Activated CD4-positive, alpha-beta memory T cell treated with anti-CD3 and anti-CD28 coated beads, Interleukin-2, amount 10 ng/mL, durations not matched to agents 7 days and 5 days (primary cell): ENCODE measurements around the gene SFXN4. TPM values are rescaled to one million over a fixed set of nuclear protein-coding genes. Genes with fewer than 3 reads are reported as not detected.
"Not testable (repeated sequence)": the region's sequence is repeated elsewhere in the genome, so short reads cannot be mapped to it uniquely, and the experiment has no call there.

Experiments used
- CTCF ChIA-PET: fragments of 350-600 bp; sonication (Branson Sonifier 250); formaldehyde crosslinking; loops from one replicate; lab custom pipeline; 2021; ENCODE audit warnings: antibody characterized with exemption, inconsistent platforms; lab: Charles Lee
- POLR2A ChIA-PET: fragments of 350-600 bp; sonication (Branson Sonifier 250); formaldehyde crosslinking; loops from one replicate; lab custom pipeline; 2021; ENCODE audit warnings: antibody characterized with exemption; lab: Charles Lee
- DNase-seq: peaks from one replicate; pipeline ENCODE4 v3.0.0-alpha.2; 2020
- H3K27ac Mint-ChIP-seq: one replicate; pipeline ENCODE4 v1.8.0; 2021; ENCODE audit warnings: mild to moderate bottlenecking, mixed read lengths
- H3K27me3 Mint-ChIP-seq: one replicate; pipeline ENCODE4 v1.8.0; 2021; ENCODE audit warnings: mixed read lengths
- H3K36me3 Mint-ChIP-seq: one replicate; pipeline ENCODE4 v1.8.0; 2021; ENCODE audit warnings: low read depth, mixed read lengths
- H3K4me1 Mint-ChIP-seq: one replicate; pipeline ENCODE4 v1.8.0; 2021; ENCODE audit warnings: mixed read lengths
- H3K4me3 Mint-ChIP-seq: one replicate; pipeline ENCODE4 v1.8.0; 2021; ENCODE audit warnings: mild to moderate bottlenecking, mixed read lengths
- H3K9me3 Mint-ChIP-seq: one replicate; pipeline ENCODE4 v1.8.0; 2021; ENCODE audit warnings: mixed read lengths
- total RNA-seq, 2 experiments: library from RNA; stranded (reverse); gene quantifications; one replicate each; pipeline ENCODE4 v1.2.3, GENCODE V29; 2021

The SFXN4 gene
- total RNA-seq, 2 experiments from 2014 or later: 19.6 to 22.6 TPM

DNA sequence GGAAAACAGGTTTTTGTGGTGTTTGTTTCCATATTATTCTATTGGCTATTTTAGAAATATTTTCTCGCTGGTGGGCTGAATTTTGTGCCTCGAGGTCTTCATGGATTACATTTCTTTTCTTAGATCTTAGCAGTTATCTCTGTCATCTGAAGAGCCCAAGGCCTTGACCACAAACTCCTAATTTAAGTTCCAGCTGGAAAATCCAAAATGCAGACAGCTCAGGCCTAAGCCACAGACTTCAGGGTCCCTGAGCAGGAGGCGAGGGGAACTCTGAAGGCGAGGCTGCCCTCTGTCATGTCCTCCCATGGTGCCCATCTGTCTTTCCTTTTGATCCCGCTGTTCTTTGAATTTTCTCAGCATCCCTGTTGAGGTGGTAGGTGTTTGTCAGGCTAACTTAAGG is 47.3 kb downstream of the SFXN4 start:
- Mint-ChIP-seq H3K4me1 (peaks cover 33% of the 10 kb centered on the region), H3K9me3 (no peaks in the 10 kb centered on the region), H3K27me3 (no peaks in the 10 kb centered on the region), H3K36me3 (peaks cover 76% of the 10 kb centered on the region), H3K27ac (no peak overlapping the region), H3K4me3 (no peak overlapping the region)
- POLR2A ChIA-PET: interaction anchor here (0.6 to 1.3 kb wide), 3 partner anchors 13 to 24 kb away, joined by 3 to 12 read pairs (median 4); no protein-coding TSS in a partner anchor
- CTCF ChIA-PET: interaction anchor here (3.2 kb wide), 1 partner anchor 14 kb away, joined by 13 read pairs; no protein-coding TSS in a partner anchor
- DNase-seq: no peak

- no peak for DNase-seq
- H3K27me3 Mint-ChIP-seq: no peaks in the 10 kb centered on the region
- H3K9me3 Mint-ChIP-seq: no peaks in the 10 kb centered on the region
- no peak overlapping the region for H3K27ac Mint-ChIP-seq
- ChIA-PET CTCF (interaction anchor here (1.1 kb wide), 1 partner anchor 10 kb away, joined by 3 read pairs; no protein-coding TSS in a partner anchor), POLR2A (interaction anchor here (0.7 to 4.0 kb wide), 4 partner anchors 12 to 37 kb away, joined by 3 to 16 read pairs (median 8); partner anchors contain the start of gene DENND10)
- peaks cover 38% of the 10 kb centered on the region for H3K4me1 Mint-ChIP-seq
- no peak overlapping the region for H3K4me3 Mint-ChIP-seq
- H3K36me3 Mint-ChIP-seq: peaks cover 70% of the 10 kb centered on the region
Measured at GRCh38 chr10:119116326-119116951, 49.1 kb downstream of the SFXN4 start.

- Mint-ChIP-seq H3K36me3 (peaks cover 66% of the 10 kb centered on the region), H3K4me1 (peaks cover 36% of the 10 kb centered on the region), H3K27me3 (no peaks in the 10 kb centered on the region), H3K9me3 (no peaks in the 10 kb centered on the region), H3K27ac (no peak overlapping the region), H3K4me3 (no peak overlapping the region)
- ChIA-PET POLR2A (interaction anchor here (1.3 to 4.0 kb wide), 3 partner anchors 12 to 36 kb away, joined by 4 to 16 read pairs (median 12); partner anchors contain the start of gene DENND10), CTCF (interaction anchor here (1.1 kb wide), 1 partner anchor 9 kb away, joined by 3 read pairs; no protein-coding TSS in a partner anchor)
- no peak for DNase-seq
Measured at GRCh38 chr10:119115926-119116325, 49.6 kb downstream of the SFXN4 start.

- Mint-ChIP-seq H3K4me1 (peaks cover 22% of the 10 kb centered on the region), H3K9me3 (no peaks in the 10 kb centered on the region), H3K27me3 (no peaks in the 10 kb centered on the region), H3K36me3 (peaks cover 57% of the 10 kb centered on the region), H3K4me3 (no peak overlapping the region), H3K27ac (no peak overlapping the region)
- POLR2A ChIA-PET: interaction anchor here (1.6 to 4.0 kb wide), 3 partner anchors 10 to 18 kb away, joined by 4 to 16 read pairs (median 12); partner anchors contain the start of gene DENND10
- DNase-seq: no peak
- CTCF ChIA-PET: no interaction called here
Measured at GRCh38 chr10:119113751-119114732, 51.5 kb downstream of the SFXN4 start.

GRCh38 chr10:119112056-119112455 is 53.5 kb downstream of the SFXN4 start:
- Mint-ChIP-seq H3K4me3 (no peak overlapping the region), H3K36me3 (peaks cover 55% of the 10 kb centered on the region), H3K27ac (no peak overlapping the region), H3K9me3 (no peaks in the 10 kb centered on the region), H3K4me1 (peaks cover 24% of the 10 kb centered on the region), H3K27me3 (no peaks in the 10 kb centered on the region)
- ChIA-PET POLR2A (interaction anchor here (1.0 to 1.3 kb wide), 3 partner anchors 7 to 32 kb away, joined by 4 read pairs; partner anchors contain the start of gene EIF3A), CTCF (interaction anchor here (0.6 kb wide), 1 partner anchor 37 kb away, joined by 3 read pairs; no protein-coding TSS in a partner anchor)
- no peak for DNase-seq

DNA sequence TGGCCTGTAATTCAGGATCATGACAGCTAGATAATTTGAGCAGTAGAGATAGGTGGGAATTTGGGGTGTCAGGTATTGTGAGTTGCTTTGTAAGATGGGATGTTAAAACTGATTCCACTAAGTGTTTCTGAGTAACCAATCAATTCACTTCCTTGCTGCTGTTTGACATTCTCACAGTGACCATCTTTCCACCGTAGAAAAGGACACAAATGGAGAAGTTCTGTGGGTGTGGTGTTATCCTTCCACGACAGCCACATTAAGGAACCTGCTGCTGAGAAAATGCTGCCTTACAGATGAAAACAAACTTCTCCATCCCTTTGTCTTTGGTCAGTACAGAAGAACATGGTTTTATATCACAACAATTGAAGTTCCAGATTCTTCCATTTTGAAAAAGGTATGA is 57.7 kb downstream of the SFXN4 start:
- H3K27me3 Mint-ChIP-seq, CTCF ChIA-PET, DNase-seq, H3K4me3 Mint-ChIP-seq, H3K9me3 Mint-ChIP-seq, POLR2A ChIA-PET, H3K27ac Mint-ChIP-seq: not testable (repeated sequence)
- peaks cover 29% of the 10 kb centered on the region for H3K4me1 Mint-ChIP-seq
- H3K36me3 Mint-ChIP-seq: peaks cover 31% of the 10 kb centered on the region

DNA sequence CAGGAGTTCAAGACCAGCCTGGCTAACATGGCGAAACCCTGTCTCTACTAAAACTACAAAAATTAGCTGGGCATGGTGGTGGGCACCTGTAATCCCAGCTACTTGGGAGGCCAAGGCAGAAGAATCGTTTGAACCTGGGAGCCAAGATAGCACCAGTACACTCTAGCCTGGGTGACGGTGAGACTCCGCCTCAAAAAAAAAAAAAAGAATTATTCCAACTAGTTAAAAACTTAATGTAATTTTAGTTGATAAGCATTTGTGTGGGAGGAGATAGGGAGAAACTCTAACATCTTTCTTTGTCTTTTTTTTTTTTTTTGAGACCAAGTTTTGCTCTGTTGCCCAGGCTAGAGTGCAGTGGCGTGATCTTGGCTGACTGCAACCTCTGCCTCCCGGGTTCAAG is 58.4 kb downstream of the SFXN4 start:
- H3K9me3 Mint-ChIP-seq, H3K27me3 Mint-ChIP-seq, H3K4me3 Mint-ChIP-seq, H3K27ac Mint-ChIP-seq, DNase-seq: not testable (repeated sequence)
- Mint-ChIP-seq H3K4me1 (peaks cover 32% of the 10 kb centered on the region), H3K36me3 (peaks cover 29% of the 10 kb centered on the region)
- POLR2A ChIA-PET: interaction anchor here (1.8 to 7.0 kb wide), 2 partner anchors 24 to 27 kb away, joined by 10 to 90 read pairs; partner anchors contain the start of gene EIF3A
- CTCF ChIA-PET: interaction anchor here (0.8 to 1.3 kb wide), 2 partner anchors 9 to 27 kb away, joined by 3 to 4 read pairs; no protein-coding TSS in a partner anchor

DNA sequence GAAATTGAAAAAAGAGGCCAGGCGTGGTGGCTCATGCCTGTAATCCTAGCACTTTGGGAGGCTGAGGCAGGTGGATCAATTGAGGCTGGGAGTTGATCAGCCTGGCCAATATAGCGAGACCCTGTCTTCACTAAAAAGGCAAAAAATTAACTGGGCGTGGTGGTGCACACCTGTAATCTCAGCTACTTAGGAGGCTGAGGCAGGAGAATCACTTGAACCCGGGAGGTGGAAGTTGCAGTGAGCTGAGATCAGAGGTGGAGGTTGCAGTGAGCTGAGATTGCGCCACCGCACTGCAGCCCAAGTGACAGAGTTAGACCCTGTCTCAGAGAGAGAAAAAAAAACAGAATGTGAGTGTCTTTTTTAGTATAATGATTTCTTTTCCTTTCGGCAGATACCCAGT is 59.6 kb downstream of the SFXN4 start:
- DNase-seq, CTCF ChIA-PET, H3K27me3 Mint-ChIP-seq, H3K27ac Mint-ChIP-seq, H3K9me3 Mint-ChIP-seq: not testable (repeated sequence)
- H3K36me3 Mint-ChIP-seq: peaks cover 23% of the 10 kb centered on the region
- POLR2A ChIA-PET: interaction anchor here (1.6 to 7.0 kb wide), 5 partner anchors 15 to 76 kb away, joined by 3 to 111 read pairs (median 10); partner anchors contain the start of genes EIF3A and NANOS1
- peaks cover 37% of the 10 kb centered on the region for H3K4me1 Mint-ChIP-seq
- H3K4me3 Mint-ChIP-seq: peak overlapping the region; percentile 76

GRCh38 chr10:119105155-119105554 is 60.4 kb downstream of the SFXN4 start:
- peaks cover 44% of the 10 kb centered on the region for H3K4me1 Mint-ChIP-seq
- POLR2A ChIA-PET: interaction anchor here (0.6 to 7.0 kb wide), 24 partner anchors 7 to 177 kb away, joined by 3 to 111 read pairs (median 7); partner anchors contain the start of genes EIF3A, NANOS1 and SFXN4
- DNase-seq: no peak
- no peaks in the 10 kb centered on the region for H3K27me3 Mint-ChIP-seq
- H3K9me3 Mint-ChIP-seq: no peaks in the 10 kb centered on the region
- CTCF ChIA-PET: interaction anchor here (0.6 to 2.4 kb wide), 8 partner anchors 10 to 74 kb away, joined by 3 to 9 read pairs (median 5); partner anchors contain the start of gene EIF3A
- peaks cover 22% of the 10 kb centered on the region for H3K36me3 Mint-ChIP-seq
- peak overlapping the region; percentile 76 for H3K4me3 Mint-ChIP-seq
- no peak overlapping the region for H3K27ac Mint-ChIP-seq

- no peak for DNase-seq
- no peaks in the 10 kb centered on the region for H3K27me3 Mint-ChIP-seq
- ChIA-PET POLR2A (interaction anchor here (0.6 to 7.0 kb wide), 26 partner anchors 8 to 178 kb away, joined by 3 to 111 read pairs (median 6); partner anchors contain the start of genes EIF3A, NANOS1 and SFXN4), CTCF (interaction anchor here (0.6 to 2.4 kb wide), 9 partner anchors 9 to 75 kb away, joined by 3 to 9 read pairs (median 5); partner anchors contain the start of gene EIF3A)
- no peaks in the 10 kb centered on the region for H3K9me3 Mint-ChIP-seq
- peaks cover 45% of the 10 kb centered on the region for H3K4me1 Mint-ChIP-seq
- peaks cover 17% of the 10 kb centered on the region for H3K36me3 Mint-ChIP-seq
- peak overlapping the region; percentile 76 for H3K4me3 Mint-ChIP-seq
- peak overlapping the region; percentile 21 for H3K27ac Mint-ChIP-seq
Measured at GRCh38 chr10:119104654-119105015, 60.9 kb downstream of the SFXN4 start.

- H3K36me3 Mint-ChIP-seq: peaks cover 14% of the 10 kb centered on the region
- H3K27me3 Mint-ChIP-seq: no peaks in the 10 kb centered on the region
- CTCF ChIA-PET: interaction anchor here (0.8 to 2.4 kb wide), 9 partner anchors 9 to 75 kb away, joined by 3 to 9 read pairs (median 5); no protein-coding TSS in a partner anchor
- DNase-seq: peak; percentile 81
- H3K27ac Mint-ChIP-seq: peak within 1 kb of the TSS; percentile 21
- peaks cover 43% of the 10 kb centered on the region for H3K4me1 Mint-ChIP-seq
- H3K9me3 Mint-ChIP-seq: no peaks in the 10 kb centered on the region
- POLR2A ChIA-PET: interaction anchor here (0.8 to 7.0 kb wide), 24 partner anchors 8 to 74 kb away, joined by 3 to 111 read pairs (median 7); partner anchors contain the start of genes EIF3A, NANOS1 and SFXN4
- H3K4me3 Mint-ChIP-seq: peak within 1 kb of the TSS; percentile 76
Measured at GRCh38 chr10:119103903-119104653, 61.4 kb downstream of the SFXN4 start, which contains the start of gene DENND10. Gene DENND10, plus strand, starts transcription at chr10:119104113. Its CDS starts 30 bp downstream, at chr10:119104143.
